ENCODE measurements around the gene NEGR1. TPM values are rescaled to one million over a fixed set of nuclear protein-coding genes. Genes with fewer than 3 reads are reported as not detected.

NEGR1 gene
- total RNA-seq, 4 donors from 2014 or later: 33.3 to 73.0 (median 54.1) TPM

DNA sequence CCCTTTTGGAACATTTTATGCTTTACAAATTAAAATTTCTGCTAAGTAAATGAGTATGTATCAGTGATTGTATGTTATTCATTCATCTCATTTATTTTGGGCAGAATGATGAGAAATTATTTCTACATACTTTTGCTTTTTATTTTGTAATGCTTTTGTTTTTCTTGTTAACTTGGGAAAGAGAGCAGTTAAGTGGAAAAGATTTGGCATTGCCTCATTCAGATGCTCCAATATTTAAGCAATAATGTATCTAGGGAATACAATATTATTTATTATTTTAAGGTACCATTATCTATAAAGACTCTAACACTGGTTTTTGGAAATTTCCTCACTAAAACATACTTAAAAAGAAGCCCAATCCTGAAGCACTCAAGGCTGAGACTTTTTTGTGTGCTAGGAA is 431.8 kb downstream of the NEGR1 start:
- no peak for TF ChIP-seq EP300 (IDR thresholded peaks at IDR 0.05)
- no peak for TF ChIP-seq POLR2AphosphoS5 (IDR thresholded peaks at IDR 0.05)
- no peak for TF ChIP-seq POLR2A (IDR thresholded peaks at IDR 0.05)
- TF ChIP-seq, protein P1, sequence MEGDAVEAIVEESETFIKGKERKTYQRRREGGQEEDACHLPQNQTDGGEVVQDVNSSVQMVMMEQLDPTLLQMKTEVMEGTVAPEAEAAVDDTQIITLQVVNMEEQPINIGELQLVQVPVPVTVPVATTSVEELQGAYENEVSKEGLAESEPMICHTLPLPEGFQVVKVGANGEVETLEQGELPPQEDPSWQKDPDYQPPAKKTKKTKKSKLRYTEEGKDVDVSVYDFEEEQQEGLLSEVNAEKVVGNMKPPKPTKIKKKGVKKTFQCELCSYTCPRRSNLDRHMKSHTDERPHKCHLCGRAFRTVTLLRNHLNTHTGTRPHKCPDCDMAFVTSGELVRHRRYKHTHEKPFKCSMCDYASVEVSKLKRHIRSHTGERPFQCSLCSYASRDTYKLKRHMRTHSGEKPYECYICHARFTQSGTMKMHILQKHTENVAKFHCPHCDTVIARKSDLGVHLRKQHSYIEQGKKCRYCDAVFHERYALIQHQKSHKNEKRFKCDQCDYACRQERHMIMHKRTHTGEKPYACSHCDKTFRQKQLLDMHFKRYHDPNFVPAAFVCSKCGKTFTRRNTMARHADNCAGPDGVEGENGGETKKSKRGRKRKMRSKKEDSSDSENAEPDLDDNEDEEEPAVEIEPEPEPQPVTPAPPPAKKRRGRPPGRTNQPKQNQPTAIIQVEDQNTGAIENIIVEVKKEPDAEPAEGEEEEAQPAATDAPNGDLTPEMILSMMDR (IDR thresholded peaks at IDR 0.05): no peak
- no peaks in the 10 kb centered on the region for H3K27me3 ChIP-seq
- no peaks in the 10 kb centered on the region for H3K36me3 ChIP-seq
- peak; percentile 49 for ATAC-seq
- peak overlapping the region in 2 of 4 donors; percentile 29 to 32 for H3K27ac ChIP-seq
- no peaks in the 10 kb centered on the region for H3K4me1 ChIP-seq
- H3K4me3 ChIP-seq: no peak overlapping the region
- H3K9me3 ChIP-seq: no peaks in the 10 kb centered on the region

DNA sequence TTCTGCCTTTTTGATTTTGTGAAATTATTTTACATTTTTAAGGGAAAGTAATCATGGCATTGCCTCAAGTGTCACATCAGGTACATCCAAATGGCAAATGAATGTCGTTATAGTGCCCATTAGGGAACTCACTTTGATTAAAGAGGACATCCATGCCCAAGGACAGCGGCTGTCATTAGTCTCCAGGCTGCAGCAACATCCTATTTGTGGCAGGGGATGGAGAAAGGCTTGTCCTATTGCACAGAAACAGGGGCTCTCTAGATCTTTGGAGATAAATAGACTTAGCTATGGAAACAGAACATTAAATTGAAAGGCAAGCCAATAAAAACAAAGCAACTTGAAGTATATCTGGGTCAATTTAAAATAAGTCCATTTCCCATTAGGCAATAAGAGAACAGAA is 439.3 kb downstream of the NEGR1 start:
- Histone ChIP-seq H3K27ac (no peak overlapping the region), H3K36me3 (no peaks in the 10 kb centered on the region)

DNA sequence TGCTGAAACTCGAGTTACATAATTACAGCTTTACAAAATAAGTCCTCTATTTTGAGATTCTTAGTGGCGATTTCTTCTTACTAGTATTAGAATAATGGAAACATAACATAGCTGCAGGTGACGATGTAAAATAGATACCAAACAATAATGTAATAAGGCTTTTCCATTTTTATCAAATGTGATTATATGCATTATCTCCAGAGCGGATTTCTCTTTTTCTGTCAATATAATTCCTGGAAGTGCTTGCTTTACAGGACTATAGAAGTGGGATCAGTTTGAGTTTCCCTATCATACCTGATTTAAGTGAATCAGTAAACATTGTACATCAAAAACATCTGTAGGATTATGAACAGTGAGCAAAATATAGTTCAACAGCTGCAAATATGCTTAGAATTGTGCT is 442.5 kb downstream of the NEGR1 start:
- Histone ChIP-seq H3K9me3 (no peaks in the 10 kb centered on the region), H3K4me3 (no peak overlapping the region), H3K27me3 (no peaks in the 10 kb centered on the region), H3K4me1 (peaks cover 0 to 4% (median 2%) of the 10 kb centered on the region in 3 donors), H3K36me3 (no peaks in the 10 kb centered on the region), H3K27ac (no peak overlapping the region)
- TF ChIP-seq POLR2A (IDR thresholded peaks at IDR 0.05) (no peak), POLR2AphosphoS5 (IDR thresholded peaks at IDR 0.05) (no peak), EP300 (IDR thresholded peaks at IDR 0.05) (no peak)
- TF ChIP-seq, protein P1 (IDR thresholded peaks at IDR 0.05): no peak
- ATAC-seq: no peak
- 80 to 92% methylated on average over 4 of the region's 4 CpGs for WGBS, 2 donors (ENCODE audit: low coverage in 1 of 2)

More for the DNA sequence above, 439.3 kb downstream of the NEGR1 start:
- H3K4me3 ChIP-seq: no peak overlapping the region
- no peak for TF ChIP-seq POLR2AphosphoS5 (IDR thresholded peaks at IDR 0.05)
- no peak for TF ChIP-seq EP300 (IDR thresholded peaks at IDR 0.05)
- TF ChIP-seq, protein P1 (IDR thresholded peaks at IDR 0.05): no peak
- no peak for TF ChIP-seq POLR2A (IDR thresholded peaks at IDR 0.05)
- ATAC-seq: no peak
- no peaks in the 10 kb centered on the region for H3K4me1 ChIP-seq
- 93 to 95% methylated on average over 2 of the region's 2 CpGs for WGBS, 2 donors (ENCODE audit: low coverage in 1 of 2)
- no peaks in the 10 kb centered on the region for H3K27me3 ChIP-seq
- H3K9me3 ChIP-seq: no peaks in the 10 kb centered on the region

DNA sequence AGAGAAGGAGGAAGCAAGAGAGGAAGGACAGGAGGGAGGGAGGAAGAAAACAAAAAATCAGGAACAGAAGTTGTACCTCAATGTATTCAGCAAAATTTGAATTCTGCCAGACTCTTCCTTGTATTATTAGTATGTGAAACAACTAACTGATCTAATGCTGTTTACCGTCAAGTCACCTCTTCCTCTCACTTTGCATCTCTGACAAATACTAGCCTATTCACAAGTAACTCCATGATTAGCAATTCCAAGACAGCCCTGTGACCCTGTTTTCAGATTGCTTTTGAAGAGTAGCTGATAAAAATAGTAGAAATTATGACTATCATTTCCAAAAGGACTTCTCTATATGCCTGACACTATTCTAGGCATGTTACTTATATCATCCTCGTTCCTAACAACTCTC is 445.4 kb downstream of the NEGR1 start:
- peaks cover 0 to 11% (median 2%) of the 10 kb centered on the region in 3 donors for H3K4me1 ChIP-seq
- no peak overlapping the region for H3K27ac ChIP-seq
- H3K9me3 ChIP-seq: no peaks in the 10 kb centered on the region
- TF ChIP-seq POLR2A (IDR thresholded peaks at IDR 0.05): no peak
- TF ChIP-seq, protein P1 (IDR thresholded peaks at IDR 0.05): no peak
- no peak for TF ChIP-seq EP300 (IDR thresholded peaks at IDR 0.05)
- TF ChIP-seq POLR2AphosphoS5 (IDR thresholded peaks at IDR 0.05): no peak
- no peak overlapping the region for H3K4me3 ChIP-seq
- ATAC-seq: no peak
- WGBS, 2 donors (ENCODE audit: low coverage in 1 of 2): 66% methylated on average over 2 of the region's 2 CpGs
- H3K27me3 ChIP-seq: no peaks in the 10 kb centered on the region
- no peaks in the 10 kb centered on the region for H3K36me3 ChIP-seq

DNA sequence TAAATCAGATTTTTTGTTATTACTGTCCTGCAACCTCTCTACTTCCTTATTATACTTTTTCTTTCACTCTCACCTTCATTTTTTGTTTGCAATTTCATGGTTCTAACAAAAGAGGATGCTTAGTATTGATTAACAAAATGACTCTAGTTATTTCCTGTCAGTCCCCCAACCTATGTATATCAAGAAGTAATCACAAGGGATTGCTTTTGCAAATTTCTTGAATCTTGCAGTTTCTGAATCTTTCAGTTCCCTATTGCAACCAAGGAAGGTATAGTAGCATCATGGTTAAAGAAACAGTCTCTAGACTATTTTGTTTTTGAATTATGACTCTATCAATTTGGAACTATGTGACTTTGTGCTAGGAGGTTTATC is 446.9 kb downstream of the NEGR1 start:
- Histone ChIP-seq H3K27me3 (no peaks in the 10 kb centered on the region), H3K4me1 (peaks cover 0 to 11% (median 2%) of the 10 kb centered on the region in 3 donors), H3K4me3 (no peak overlapping the region), H3K36me3 (no peaks in the 10 kb centered on the region), H3K9me3 (no peaks in the 10 kb centered on the region), H3K27ac (no peak overlapping the region)
- ATAC-seq: no peak
- no peak for TF ChIP-seq POLR2AphosphoS5 (IDR thresholded peaks at IDR 0.05)
- TF ChIP-seq, protein P1 (IDR thresholded peaks at IDR 0.05): no peak
- no peak for TF ChIP-seq POLR2A (IDR thresholded peaks at IDR 0.05)
- no peak for TF ChIP-seq EP300 (IDR thresholded peaks at IDR 0.05)

All from gastroesophageal sphincter (tissue), 4 donors.